Caco-2 (cell line): ENCODE results near the gene NRXN3. TPM values are rescaled to one million over a fixed set of nuclear protein-coding genes. Genes with fewer than 3 reads are reported as not detected.
A peak's percentile ranks its signal among the peaks of the same experiment; 100 is the strongest.

Source experiments
- BruUV-seq: library from RNA; stranded (reverse); fragments of 400-500 nt; replicated peaks from 2 replicates; lab custom pipeline; 2021; lab: Mats Ljungman, UMichigan
- CTCF ChIA-PET: fragments of 300-600 bp; sonication (Branson Sonifier 250); formaldehyde crosslinking; loops from one replicate; lab custom pipeline; 2022; ENCODE audit warnings: antibody characterized with exemption; lab: Charles Lee
- POLR2A ChIA-PET: fragments of 300-600 bp; sonication (Branson Sonifier 250); formaldehyde crosslinking; loops from one replicate; lab custom pipeline; 2022; ENCODE audit warnings: antibody characterized with exemption; lab: Charles Lee
- DNase-seq, 2 experiments: peaks; one replicate each; pipeline versions ENCODE4 v3.0.0 to v3.0.0-alpha.2; 2020 to 2022
- H3K27me3 ChIP-seq: replicated peaks from 2 replicates; pipeline ENCODE4 v1.6.0; 2011; ENCODE audit warnings: low read length; ENCODE audit not compliant: control insufficient read depth, insufficient read depth
- H3K36me3 ChIP-seq: 2 replicates; pipeline ENCODE4 v1.5.1; 2011; ENCODE audit warnings: low read length; ENCODE audit not compliant: control insufficient read depth, insufficient read depth
- H3K4me1 ChIP-seq: fragments of 250-450 bp; sonication (Bioruptor Pico); 2 replicates; pipeline ENCODE4 v1.5.1; 2020; ENCODE audit warnings: mild to moderate bottlenecking
- H3K4me3 ChIP-seq: 2 replicates; pipeline ENCODE4 v1.5.1; 2011; ENCODE audit warnings: low read depth, mild to moderate bottlenecking, control low read depth, low read length
- H3K9me3 ChIP-seq: fragments of 250-450 bp; sonication (Bioruptor Pico); 2 replicates; pipeline ENCODE4 v1.5.1; 2020; ENCODE audit warnings: mild to moderate bottlenecking, moderate library complexity
- H3K27ac Mint-ChIP-seq: one replicate; pipeline ENCODE4 v1.8.0; 2022; ENCODE audit warnings: mixed read lengths; ENCODE audit not compliant: unreplicated experiment
- H3K27me3 Mint-ChIP-seq: one replicate; pipeline ENCODE4 v1.8.0; 2022; ENCODE audit warnings: mixed read lengths; ENCODE audit not compliant: insufficient read depth, unreplicated experiment
- H3K36me3 Mint-ChIP-seq: one replicate; pipeline ENCODE4 v1.8.0; 2022; ENCODE audit warnings: mild to moderate bottlenecking, mixed read lengths; ENCODE audit not compliant: insufficient read depth, unreplicated experiment
- H3K4me1 Mint-ChIP-seq: one replicate; pipeline ENCODE4 v1.8.0; 2022; ENCODE audit warnings: low read depth, mixed read lengths; ENCODE audit not compliant: unreplicated experiment
- H3K4me3 Mint-ChIP-seq: one replicate; pipeline ENCODE4 v1.8.0; 2022; ENCODE audit warnings: mild to moderate bottlenecking, moderate library complexity, mixed read lengths; ENCODE audit not compliant: unreplicated experiment
- H3K9me3 Mint-ChIP-seq: one replicate; pipeline ENCODE4 v1.8.0; 2022; ENCODE audit warnings: mixed read lengths; ENCODE audit not compliant: unreplicated experiment
- CTCF ChIP-seq, 2 experiments: fragments of 200-600 bp in 1 of 2; IDR thresholded peaks; 1 replicate in 1 of 2; 2 replicates in 1 of 2; pipeline versions ENCODE4 v1.5.1 to v1.8.0; 2011 to 2022; ENCODE audit warnings: antibody characterized with exemption in 1 of 2, control low read depth in 1 of 2, inconsistent platforms in 1 of 2, low read depth in 1 of 2, low read length in 1 of 2, mild to moderate bottlenecking in 1 of 2, moderate library complexity in 1 of 2; ENCODE audit not compliant: insufficient read depth in 1 of 2, severe bottlenecking in 1 of 2, unreplicated experiment in 1 of 2
- intact Hi-C: fragments of 100-400 bp; cut with micrococcal nuclease; formaldehyde crosslinking; loops from one replicate; pipeline ENCODE4 v1.10.0; 2022; ENCODE audit not compliant: unreplicated experiment
- total RNA-seq: library from RNA; stranded (reverse); gene quantifications from 2 replicates; pipeline ENCODE4 v1.2.3, GENCODE V29; 2022

Gene NRXN3
- total RNA-seq, 1 experiment from 2014 or later: 12.4 TPM

DNA sequence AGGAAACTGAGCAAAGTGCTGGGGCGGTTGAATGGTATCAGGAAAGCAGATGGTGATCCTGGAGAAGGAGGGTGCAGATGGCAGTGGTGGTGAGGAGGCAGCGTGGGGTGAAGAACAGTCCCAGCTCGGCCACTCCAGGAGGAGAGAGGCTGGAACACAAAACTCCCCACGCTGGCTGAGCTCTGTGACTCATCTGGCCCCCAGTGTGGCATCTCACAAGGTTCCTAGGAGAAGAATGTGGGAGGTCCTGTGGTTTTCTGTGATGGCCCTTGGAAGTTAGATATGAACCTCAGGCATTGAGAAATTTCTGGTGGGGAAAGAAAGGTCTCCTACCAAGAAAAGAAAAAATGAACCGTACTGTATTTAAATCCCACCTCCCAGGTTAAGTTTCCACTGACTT lies 8.0 kb upstream of the NRXN3 start:
- Mint-ChIP-seq H3K27me3 (peaks cover 13% of the 10 kb centered on the region), H3K27ac (no peak overlapping the region), H3K9me3 (no peaks in the 10 kb centered on the region), H3K4me3 (no peak overlapping the region), H3K4me1 (no peaks in the 10 kb centered on the region), H3K36me3 (no peaks in the 10 kb centered on the region)
- H3K9me3 ChIP-seq: no peaks in the 10 kb centered on the region
- intact Hi-C loops: loop anchor here (5.0 kb wide), 1 partner anchor 435 kb away; no protein-coding TSS in a partner anchor
- POLR2A ChIA-PET: no interaction called here
- no peaks in the 10 kb centered on the region for H3K27me3 ChIP-seq
- no peaks in the 10 kb centered on the region for H3K4me1 ChIP-seq
- no peak overlapping the region for H3K4me3 ChIP-seq
- BruUV-seq: no TSS peak
- CTCF ChIA-PET: no interaction called here
- no peaks in the 10 kb centered on the region for H3K36me3 ChIP-seq
- DNase-seq: no peak
- no peak for TF ChIP-seq CTCF (IDR thresholded peaks at IDR 0.05; ENCODE audit: insufficient read depth in 1 of 2, low read depth in 1 of 2, low read length in 1 of 2, severe bottlenecking in 1 of 2, unreplicated experiment in 1 of 2)

- no peaks in the 10 kb centered on the region for H3K4me1 ChIP-seq
- H3K27me3 Mint-ChIP-seq: peaks cover 20% of the 10 kb centered on the region
- H3K27ac Mint-ChIP-seq: no peak overlapping the region
- POLR2A ChIA-PET: no interaction called here
- H3K4me3 ChIP-seq: no peak overlapping the region
- CTCF ChIA-PET: interaction anchor here (0.5 to 1.0 kb wide), 2 partner anchors 140 to 402 kb away, joined by 3 read pairs; no protein-coding TSS in a partner anchor
- no peaks in the 10 kb centered on the region for H3K27me3 ChIP-seq
- H3K9me3 ChIP-seq: no peaks in the 10 kb centered on the region
- no peak overlapping the region for H3K4me3 Mint-ChIP-seq
- H3K36me3 ChIP-seq: no peaks in the 10 kb centered on the region
- DNase-seq: peak; percentile 52 to 59
- intact Hi-C loops: loop anchor here (5.0 kb wide), 1 partner anchor 433 kb away; no protein-coding TSS in a partner anchor
- no peaks in the 10 kb centered on the region for H3K4me1 Mint-ChIP-seq
- H3K9me3 Mint-ChIP-seq: no peaks in the 10 kb centered on the region
- TF ChIP-seq CTCF (IDR thresholded peaks at IDR 0.05; ENCODE audit: insufficient read depth in 1 of 2, low read depth in 1 of 2, low read length in 1 of 2, severe bottlenecking in 1 of 2, unreplicated experiment in 1 of 2): peak; percentile 57 to 77
- no peaks in the 10 kb centered on the region for H3K36me3 Mint-ChIP-seq
- no TSS peak for BruUV-seq
These were observed 5.8 kb upstream of the NRXN3 start for GRCh38 chr14:78164226-78164853.

GRCh38 chr14:78172428-78172827 lies 2.3 kb downstream of the NRXN3 start:
- no peaks in the 10 kb centered on the region for H3K4me1 Mint-ChIP-seq
- Histone ChIP-seq H3K4me1 (no peaks in the 10 kb centered on the region), H3K4me3 (no peak overlapping the region), H3K9me3 (no peaks in the 10 kb centered on the region), H3K36me3 (no peaks in the 10 kb centered on the region), H3K27me3 (no peaks in the 10 kb centered on the region)
- intact Hi-C loops: no loop called here
- no peak overlapping the region for H3K27ac Mint-ChIP-seq
- no TSS peak for BruUV-seq
- no peak for DNase-seq
- peaks cover 30% of the 10 kb centered on the region for H3K27me3 Mint-ChIP-seq
- H3K9me3 Mint-ChIP-seq: no peaks in the 10 kb centered on the region
- no peak overlapping the region for H3K4me3 Mint-ChIP-seq
- CTCF ChIA-PET: no interaction called here
- no peaks in the 10 kb centered on the region for H3K36me3 Mint-ChIP-seq
- POLR2A ChIA-PET: no interaction called here
- no peak for TF ChIP-seq CTCF (IDR thresholded peaks at IDR 0.05; ENCODE audit: insufficient read depth in 1 of 2, low read depth in 1 of 2, low read length in 1 of 2, severe bottlenecking in 1 of 2, unreplicated experiment in 1 of 2)
